Fibroblast of skin of right biceps (primary cell): ENCODE data around the gene MAGEA9B.
"Not testable (repeated sequence)": the region's sequence is repeated elsewhere in the genome, so short reads cannot be mapped to it uniquely, and the experiment has no call there.

Experiments
- DNase-seq: peaks from one replicate; pipeline ENCODE4 v3.0.0-alpha.2; 2013

Gene MAGEA9B

DNA sequence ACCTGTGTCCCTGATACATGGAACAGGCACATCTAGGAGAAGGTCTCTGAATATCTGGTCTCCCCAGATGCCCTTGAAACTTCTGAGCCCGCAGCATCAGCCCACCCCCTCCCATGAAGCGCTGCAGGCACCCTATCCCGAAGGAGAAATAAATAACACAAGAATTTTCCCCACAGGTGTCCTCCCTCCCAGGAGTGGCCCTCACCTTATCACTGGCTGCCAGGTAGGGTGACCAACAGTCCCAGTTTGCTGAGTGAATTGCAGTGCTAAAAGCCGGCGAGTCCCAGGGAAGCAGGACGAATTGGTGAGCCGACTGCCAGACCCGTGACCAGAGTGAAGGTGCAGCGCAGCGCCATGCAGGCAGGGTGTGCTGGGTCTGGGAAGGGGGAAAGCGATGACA, 53.3 kb downstream of the MAGEA9B start:
- DNase-seq: not testable (repeated sequence)

- not testable (repeated sequence) for DNase-seq
These were observed 54.4 kb downstream of the MAGEA9B start for GRCh38 chrX:149532868-149533267.
